Measurements from ENCODE around the gene ADAT3.

ADAT3 gene

DNA sequence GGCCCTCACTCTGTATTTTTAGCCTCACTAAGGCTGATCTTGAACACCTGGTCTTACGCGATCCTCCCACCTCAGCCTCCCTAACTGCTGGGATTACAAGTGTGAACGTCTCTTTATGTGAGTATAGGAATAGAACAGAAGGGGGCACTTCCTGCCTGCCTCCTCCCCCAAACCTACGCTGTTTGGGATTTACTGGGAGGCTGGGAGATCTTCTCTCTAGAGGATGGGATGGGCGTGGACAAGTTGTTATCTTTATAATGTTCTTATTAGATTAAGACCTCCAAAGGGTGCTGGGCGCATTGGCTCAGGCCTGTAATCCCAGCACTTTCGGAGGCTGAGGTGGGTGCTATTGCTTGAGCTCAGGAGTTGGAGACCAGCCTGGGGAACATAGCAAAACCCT is 32.9 kb downstream of the ADAT3 start:
- no peak for DNase-seq (ENCODE audit: low spot score)

DNA sequence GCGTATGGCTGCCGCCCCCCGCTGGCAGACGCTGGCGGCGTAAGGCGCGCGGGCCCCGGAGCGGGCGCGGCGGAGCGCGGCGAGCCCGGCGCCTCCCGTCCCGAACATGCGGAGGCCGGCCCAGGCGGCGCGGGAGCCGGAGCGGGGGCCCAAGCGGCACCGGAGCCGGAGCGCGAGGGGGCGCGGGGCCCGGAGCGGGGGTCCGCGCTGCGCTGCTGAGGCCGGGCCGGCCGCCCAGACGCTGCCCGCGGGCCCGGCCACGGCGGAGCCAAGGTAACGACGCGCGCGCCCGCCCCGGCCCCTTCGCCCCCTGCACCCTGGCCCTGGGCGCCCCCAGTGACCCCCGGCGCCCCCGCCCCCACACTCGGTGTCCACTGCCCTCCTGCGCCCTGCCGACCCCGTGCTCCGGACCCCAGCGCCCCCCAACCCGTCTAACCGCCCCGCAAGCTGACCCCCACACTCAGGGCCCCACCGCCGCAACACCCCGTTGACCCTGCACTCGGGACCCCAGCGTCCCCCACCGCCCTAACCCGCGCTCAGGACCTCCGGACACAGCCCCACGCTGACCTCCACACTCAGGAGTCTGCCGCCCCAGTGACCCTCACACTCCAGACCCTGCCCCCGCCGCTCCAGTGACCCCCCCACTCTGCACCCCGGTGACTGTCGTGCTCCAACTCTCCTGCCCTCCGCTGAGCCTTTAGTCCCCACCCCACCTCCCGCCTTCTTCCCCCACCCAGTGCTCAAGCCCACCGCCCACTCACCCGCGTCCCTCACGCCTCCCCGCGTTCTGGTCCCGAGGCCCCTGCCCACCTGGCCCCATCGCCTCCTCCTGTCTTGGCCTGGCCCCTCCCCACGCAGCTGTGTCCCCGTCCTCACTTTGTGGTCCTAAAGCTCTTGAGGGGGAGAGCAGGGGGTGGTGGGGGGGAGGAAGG is 36.2 kb downstream of the ADAT3 start, which contains the start of gene CSNK1G2:
Gene CSNK1G2, plus strand, starts transcription at position 27 of the 932 bp plus-strand sequence. CDS start 28,601 bp downstream, outside the sequence.
- no peak for DNase-seq (ENCODE audit: low spot score)

DNA sequence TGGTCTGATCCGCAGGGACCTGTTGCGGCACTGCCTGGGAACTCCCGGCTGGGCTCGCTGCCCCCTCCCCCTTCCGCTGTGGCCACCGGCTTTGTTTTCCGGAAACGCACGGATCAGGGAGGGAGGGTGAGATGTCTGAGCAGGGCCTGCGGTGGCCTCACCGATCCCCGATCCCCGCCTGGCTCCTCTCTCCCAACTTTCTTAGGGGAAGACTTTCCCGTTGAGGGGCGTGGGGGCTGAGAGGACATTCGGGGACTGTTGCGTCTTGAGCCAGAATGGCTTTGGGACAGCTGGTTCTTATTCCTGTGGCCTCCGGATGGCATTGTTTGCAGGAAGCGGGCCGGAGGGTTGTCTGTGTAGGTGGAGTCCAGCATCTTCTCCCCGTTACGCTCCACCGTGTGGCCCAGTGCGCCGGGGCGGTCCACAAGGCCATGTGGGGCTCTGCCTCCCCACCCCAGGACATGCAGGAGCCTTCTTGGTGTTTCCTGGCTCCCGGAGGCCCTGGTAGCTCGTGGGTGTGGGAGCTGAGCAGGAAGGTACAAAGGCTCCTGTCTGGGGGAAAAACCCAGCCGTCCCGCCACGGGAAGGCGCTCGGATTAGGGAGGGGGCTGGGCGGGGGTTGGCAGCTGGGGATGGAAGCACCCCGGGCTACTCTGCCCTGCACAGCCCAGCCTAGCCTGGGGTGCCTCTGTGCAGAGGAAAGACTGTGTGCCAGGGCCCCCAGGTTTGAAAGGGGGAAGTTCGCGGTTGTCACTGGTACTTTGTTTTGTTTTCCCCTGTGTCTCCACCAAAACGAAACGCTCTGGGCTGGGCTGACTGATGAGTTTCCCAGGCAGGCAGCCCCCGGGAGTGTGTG is 37.1 kb downstream of the ADAT3 start:
- peak; percentile 88 for DNase-seq (ENCODE audit: low spot score)

DNA sequence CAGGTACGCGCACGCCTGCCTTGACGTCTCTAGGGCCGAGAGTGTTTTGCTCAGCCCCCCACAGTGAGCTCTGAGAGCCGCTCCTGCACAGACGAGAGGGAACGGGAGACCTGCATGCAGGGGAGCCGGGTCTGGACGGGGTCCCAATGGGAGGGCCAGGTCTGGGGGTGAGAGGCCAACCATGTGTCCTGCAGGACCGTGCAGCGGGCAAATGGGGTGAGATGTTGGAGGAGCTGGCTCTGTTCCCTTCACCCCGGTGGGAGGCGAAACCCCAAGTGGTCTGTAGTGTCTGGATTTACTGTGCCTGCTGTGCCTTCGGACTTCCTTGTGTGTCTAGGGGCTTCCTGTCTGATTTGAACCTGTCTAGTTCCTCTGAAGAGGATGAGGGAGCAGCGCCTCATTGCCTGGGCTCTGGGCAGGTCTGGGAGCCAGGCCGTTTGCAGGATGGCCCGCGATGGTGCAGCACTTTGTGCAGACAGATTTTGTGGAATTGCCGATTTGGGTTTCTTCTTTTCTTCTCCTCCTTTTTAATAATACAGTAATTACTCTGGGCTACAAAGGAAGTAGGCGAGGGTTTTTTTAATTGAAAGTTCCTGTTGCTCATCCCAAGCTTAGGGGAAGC is 37.8 kb downstream of the ADAT3 start:
- no peak for DNase-seq (ENCODE audit: low spot score)

DNA sequence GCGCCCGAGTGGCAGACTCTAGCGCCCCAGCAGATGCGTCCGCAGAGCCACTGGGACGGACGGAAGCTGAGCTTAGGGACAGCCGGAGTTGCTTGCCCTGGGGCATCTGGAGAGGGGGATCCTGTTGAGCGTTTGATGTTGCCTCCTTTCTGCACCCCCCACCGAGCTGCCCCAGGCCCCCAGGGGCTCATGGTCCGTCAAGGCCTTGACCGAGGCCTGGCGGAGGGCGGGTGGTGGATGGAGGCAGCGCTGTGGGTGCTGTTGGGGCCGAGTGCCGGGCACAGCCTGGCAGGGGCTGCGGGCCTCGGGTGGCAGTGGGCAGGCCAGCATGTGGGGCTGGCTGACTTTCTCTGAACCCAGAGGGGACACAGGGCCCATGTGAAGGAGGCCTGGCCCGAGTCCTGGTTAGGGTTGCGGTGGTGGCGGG is 38.5 kb downstream of the ADAT3 start:
- DNase-seq (ENCODE audit: low spot score) = no peak

DNA sequence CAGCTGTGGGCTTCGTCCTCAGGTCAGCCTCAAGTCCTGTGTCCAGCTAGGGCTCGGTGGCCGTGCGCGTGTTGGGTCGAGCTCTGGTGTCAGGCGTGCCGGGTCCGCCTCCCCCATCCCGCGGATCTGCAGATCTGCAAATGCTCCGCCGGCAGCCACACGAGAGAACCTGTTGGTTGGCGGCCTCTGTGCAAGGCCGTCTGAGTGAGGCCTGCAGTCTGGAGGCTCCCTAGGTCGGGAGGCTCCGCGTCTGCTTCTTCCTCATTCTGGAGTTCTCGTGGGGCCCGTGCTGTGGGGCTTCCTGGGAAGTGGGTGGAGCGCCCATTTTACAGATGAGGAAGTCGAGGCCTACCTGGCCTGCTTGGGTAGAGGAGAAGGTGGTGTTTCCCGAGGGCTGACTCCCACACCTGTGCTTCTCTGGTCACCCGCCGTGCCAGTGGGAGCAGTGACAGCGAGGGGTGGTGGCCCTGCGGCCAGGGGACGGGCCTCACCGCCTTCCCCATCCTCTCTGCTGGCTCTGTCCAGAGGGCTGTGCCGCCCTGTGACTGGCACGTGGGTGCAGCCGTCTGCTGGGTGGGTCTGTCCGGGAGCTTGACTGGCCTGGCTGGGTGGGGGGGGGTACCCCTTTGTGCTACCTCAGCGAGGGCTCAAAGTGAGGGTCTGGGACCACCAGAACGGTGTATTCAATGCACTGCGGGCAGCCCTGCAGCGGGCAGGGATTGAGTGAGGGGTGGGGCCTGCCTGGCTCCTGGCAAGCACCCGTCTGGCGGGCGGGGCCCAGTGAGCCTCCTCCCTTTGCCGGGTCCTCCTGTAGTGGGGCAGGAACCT is 39.1 kb downstream of the ADAT3 start:
- DNase-seq (ENCODE audit: low spot score) = no peak

DNA sequence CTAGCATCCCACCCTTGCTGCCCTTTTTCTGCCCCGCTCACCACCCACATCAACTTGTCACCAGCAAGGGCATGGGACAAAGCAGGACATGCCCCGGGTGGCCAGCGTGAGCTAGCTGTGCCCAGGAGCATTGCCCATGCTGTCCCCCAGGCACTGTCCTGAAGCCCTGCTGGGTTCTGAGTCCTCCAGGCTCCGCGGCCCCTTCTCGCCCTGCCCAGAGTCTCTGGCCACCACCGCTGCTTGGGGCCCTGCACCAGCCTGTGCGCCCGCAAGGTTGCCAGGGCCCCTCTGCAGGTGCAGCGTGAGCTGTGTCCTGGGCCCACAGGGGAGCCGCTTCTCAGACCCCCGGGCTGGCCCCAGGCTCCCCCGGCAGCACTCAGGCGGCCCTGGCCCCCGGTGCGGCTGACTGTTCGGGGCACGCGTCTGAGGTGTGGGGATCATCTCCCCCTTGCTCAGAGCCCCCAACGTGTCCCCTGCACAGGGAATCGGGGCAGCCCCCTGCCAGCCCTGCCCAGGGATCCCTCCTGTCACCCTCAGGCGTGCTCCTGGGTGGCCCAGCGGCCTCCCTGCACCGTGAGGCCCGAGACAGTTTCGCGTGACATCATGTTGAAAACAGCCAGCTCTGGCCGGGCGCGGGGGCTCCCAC is 39.8 kb downstream of the ADAT3 start:
- no peak for DNase-seq (ENCODE audit: low spot score)

DNA sequence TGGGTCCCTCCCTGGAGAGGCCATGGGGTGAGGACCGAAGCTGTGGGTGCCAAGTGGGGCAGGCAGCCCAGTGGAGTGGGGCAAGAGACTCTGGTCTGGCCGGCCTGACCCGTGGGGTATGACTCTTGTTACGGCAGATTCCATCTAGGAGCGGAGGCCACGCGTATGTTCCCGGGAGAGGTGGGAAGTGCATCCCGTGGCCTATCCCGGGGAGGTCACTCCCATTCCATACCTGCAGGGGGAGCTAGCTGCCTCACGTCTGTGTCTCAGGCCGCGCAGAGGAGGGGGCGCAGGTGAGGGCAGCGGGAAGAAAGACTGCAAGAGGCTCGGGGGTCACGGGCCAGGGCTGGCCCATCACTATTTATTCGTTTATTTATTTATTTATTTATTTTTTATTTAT is 40.7 kb downstream of the ADAT3 start:
- peak; percentile 51 for DNase-seq (ENCODE audit: low spot score)

DNA sequence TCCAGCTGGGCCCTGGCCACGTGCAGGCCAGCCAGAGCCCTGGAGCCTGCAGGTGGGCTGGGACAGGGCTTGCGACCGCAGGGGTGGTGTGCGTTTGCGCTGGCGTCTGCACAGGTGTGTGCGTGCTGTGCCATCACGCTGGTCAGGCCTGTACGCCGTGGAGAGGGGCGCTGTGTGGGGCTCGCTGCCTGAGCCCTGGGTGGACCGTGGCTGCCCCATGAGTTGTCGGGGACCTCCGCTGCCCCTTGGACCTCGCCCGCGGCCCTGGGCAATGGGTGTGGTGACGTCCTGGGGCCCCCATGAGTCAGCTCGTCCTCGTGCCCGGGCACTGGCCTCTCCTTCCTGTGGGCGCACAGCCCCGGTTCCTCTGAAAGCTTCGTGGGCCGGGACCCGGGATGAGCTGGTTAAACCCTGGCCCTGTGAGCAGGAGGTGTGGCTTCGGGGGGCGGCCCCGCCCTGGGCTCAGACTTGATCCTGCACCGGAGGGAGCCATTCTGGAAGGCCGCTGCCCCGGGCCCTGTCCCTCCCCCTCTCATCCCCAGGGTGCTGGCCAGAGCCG is 42.5 kb downstream of the ADAT3 start:
- no peak for DNase-seq (ENCODE audit: low spot score)

DNA sequence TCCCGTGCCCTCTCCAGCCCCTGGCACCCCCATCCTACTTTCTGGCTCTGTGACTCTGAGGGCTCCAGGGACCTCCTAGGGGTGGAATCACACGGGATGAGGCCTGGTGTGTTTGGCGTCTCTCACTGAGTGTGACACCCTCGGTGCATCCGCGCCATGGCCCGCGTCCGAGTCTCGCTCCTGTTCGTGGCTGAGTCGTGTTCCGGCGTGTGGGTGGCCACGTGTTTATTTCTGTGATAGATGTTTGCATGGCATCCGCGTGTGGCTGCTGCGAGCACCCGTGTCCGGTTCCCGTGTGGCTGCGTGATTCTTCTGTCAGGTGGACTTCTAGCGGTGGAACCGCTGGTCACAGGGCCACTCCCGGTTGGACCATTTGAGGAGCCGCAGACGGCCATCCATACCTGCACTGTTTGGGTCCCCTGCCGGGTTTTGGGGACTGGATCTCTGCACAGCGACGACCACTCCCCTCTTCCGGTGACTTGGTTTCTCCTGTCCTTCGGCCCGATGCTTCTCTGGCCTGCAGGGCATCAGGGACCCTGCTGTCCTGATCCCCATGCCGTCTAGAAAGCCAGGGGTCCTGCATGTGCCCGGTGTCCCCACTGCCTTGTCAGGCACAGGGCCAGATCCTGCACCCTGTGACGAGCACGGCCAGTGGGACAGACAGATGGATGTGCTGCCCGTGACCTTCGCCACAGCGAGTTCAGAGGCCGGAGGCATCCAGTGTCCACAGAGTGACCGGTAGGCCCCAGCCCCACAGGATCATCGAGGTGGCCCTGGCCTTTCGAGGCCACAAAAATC is 44.3 kb downstream of the ADAT3 start:
- no peak for DNase-seq (ENCODE audit: low spot score)

DNA sequence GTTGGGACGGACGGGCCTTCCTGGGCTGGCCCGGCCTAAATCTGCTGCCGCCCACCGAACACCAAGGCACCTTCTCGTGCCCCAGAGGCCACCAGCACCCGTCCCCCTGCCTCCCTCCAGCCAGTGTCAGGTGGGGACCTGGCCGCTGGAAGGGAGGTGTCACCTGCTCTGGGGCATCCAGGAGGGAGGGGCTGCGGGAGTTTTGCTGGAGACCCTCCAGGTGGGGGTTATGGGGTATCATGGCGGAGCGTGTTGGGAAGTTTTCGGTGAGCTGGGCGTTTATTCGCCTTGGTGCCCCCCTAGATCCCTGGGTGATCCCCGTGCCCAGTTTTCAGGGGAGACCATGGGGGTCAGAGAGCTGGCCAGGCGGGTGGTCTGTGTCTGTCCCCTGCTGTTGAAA is 45.4 kb downstream of the ADAT3 start:
- no peak for DNase-seq (ENCODE audit: low spot score)

DNA sequence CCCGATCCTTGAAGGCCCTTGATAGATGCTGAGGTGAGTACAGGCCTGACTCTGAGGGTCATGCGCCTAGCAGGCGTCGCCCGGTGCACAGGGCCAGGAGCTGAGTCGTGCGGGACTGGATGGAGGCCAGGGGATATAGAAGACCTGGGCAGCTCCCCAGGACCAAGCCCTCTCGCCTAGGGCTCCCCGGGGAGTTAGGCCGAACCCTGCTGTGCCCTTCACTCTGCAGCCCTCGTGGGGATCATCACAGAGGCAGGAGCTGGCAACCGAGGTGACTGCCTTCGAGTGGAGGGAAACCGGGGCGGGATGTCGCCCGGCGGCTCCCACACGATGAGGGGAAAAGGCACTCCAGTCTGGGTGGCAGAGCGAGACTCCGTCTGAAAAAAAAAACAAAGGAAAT is 47.4 kb downstream of the ADAT3 start:
- DNase-seq (ENCODE audit: low spot score) = no peak

DNA sequence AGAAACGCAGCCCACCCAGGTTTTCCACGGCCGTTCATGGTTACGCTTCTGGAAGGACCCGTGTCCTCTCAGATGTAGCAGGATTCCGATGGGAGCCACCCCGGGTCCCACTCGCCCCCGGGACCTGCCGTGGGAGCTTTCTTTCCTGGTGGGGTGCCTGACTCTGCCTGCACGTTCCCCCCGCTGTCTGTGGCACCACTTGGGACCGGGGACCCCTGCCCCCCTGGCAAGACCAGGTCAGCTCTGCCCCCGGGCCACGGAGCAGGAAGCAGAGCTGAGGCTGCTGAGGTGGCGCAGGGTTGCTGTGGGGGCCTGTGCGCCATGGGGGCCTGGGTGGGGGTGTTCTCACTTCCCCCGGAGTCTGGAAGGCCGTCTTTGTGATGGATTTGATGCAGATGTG is 47.8 kb downstream of the ADAT3 start:
- no peak for DNase-seq (ENCODE audit: low spot score)

DNA sequence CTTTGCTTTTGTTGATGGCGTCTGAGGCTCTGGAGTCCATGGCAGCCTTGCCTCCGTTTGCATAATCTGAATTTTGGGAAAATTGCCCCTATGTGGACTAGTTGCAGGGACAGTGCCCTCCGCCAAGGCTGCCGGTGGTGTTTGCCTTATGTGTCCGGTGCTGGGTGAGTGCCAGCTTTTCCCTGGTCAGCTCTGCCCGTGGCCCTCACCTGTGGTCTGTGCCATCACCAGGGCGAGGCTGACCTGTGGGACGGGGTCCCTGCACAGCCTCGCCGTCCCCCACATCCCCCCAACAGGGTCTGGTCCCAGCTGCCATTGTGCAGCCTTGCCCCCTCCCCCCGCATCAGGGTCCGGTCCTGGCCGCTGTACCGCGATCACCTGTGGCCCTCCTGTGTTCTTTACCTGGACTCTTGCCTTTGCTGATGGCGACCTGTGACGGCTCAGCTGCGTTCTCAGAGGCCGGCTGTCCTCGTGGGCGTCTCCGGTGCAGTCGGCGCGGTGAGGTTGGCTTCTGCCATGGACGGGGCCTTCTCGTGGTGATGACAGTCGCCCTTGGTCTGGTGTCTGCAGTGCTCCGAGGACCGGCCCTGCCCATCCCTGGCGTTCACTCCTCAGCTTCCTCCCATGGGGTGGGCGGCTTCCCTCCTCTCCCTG is 48.4 kb downstream of the ADAT3 start:
- no peak for DNase-seq (ENCODE audit: low spot score)

DNA sequence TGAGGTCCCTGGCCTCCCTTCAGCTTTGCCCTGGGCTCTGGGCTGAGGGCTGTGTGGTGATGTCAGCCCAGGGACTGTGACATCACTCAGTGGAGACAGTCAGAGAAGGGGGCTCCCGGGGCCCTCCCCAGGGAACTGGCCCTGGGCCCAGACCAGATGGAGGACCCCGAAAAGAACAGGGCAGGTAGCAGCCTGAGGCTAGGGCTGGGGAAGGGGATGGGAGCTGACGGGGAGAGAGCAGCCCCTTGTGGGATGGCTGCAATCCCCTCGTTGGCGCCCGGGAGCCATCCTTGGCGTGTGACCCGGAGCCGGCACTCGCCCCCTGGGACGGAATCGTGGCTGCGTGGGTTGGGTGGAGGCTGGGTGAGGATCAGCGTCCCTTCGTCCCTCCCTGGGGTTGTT is 49.3 kb downstream of the ADAT3 start:
- DNase-seq (ENCODE audit: low spot score) = no peak

DNA sequence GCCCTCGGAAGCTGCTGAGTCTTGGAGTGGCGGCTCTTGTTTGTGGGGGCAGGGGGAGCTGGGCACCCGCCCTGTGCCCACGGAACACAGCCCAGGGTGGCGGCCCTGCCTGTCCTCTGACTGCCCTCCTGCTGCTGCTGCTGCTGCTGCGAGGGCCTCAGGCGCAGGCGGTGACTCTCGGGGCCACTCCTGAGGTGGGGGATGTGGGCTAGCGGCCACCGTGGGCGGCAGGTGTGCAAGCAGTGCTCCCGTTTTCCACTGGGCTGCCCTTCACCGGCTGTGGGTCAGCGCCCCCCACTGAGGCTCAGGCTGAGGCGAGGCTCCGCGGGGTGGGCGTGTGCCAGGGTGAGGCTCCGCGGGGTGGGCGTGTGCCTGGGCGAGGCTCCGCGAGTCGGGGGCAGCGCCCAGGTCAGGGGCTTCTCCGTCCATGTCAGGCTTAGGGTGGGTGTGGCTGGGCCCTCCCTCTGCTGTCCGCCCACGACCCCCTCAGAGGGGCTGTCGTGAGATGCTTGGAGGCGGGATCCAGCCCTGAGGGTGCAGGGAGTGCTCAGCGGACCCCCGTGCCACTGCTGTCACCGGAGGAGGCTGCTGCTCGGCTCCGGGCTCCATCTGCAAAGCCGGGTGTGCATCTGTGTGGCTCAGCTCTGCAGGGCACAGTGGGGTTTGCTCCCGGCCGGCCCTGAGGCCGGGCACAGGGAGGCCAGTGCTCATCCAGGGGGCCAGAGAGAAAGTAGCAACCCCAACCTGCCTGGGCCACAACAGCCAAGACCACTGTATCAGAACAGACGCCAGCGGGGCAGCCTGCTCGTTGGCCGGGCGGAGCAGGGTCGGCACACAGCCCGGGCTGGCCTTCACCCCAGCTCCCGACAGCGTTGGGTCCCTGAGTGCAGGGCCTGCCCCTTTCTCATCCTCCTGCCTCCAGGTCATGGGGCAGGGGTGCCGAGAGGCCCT is 50.2 kb downstream of the ADAT3 start:
- no peak for DNase-seq (ENCODE audit: low spot score)

DNA sequence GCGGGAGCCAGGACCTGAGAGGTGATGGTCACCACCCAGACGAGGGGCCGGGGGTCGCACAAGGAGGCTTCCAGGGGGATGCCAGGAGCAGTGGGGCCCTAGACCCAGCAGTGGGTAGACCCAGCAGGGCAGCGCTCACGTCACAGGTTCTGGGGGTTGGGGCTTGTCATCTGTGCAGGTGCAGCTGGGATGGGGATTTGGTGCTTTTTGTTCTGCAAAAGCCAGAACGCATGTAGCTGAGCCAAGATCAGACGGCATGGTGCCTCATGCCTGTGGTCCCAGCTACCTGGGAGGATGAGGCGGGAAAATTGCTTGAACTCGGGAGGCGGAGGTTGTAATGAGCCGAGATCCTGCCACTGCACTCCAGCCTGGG is 50.9 kb downstream of the ADAT3 start:
- no peak for DNase-seq (ENCODE audit: low spot score)

DNA sequence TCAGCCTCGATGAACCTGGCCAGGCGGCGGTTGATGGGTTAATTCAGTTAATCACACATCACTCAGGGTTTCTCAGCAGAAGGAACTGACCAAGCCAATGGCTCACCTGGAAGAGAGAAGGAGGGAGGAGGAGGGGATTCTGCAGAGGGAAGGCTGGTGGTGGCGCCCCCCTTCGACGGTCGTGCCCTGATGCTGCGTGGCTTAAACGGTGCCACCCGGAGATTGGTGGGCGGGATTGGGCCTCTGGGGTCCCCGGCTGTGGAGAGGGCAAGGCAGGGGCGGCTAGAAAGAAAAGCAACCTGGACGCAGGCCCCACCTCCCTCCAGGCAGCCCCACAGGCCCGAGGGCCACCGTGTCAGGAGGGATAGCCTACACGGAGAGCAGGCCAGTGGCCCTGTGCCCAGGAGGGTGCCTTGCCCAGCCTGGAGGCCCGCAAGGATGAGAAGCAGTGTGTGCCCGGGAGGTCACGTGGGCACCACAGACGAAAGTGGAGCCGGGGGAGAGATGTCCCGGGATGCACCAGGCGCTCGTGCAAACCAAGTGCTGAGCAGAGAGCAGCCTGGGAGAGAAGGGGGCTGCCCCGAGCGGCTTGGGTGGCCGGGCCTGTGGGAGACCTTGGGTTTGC is 51.8 kb downstream of the ADAT3 start:
- DNase-seq (ENCODE audit: low spot score) = no peak

Data from hepatic stellate cell (primary cell).